ENCODE measurements around the gene A4GNT.
"Not testable (repeated sequence)": the region's sequence is repeated elsewhere in the genome, so short reads cannot be mapped to it uniquely, and the experiment has no call there.

The A4GNT gene

DNA sequence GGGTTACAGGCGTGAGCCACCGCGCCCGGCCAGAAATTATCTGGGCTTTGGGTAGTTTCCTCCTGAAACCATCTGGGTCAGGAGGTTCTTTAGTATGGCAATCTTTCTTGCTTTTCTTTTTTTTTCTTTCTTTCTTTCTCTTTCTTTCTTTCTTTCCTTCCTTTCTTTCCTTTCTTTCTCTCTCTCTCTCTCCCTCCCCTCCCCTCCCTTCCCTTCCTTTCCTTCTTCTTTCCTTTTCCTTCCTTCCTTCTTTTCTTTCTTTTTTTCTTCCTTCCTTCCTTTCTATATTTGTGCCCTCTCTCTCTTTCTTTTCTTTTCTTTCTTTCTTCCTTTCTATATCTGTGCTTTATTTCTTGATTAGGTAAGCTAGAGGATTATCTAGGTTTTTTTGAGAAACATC is 25.6 kb upstream of the A4GNT start:
- H3K4me3 ChIP-seq (ENCODE audit: low read depth, low read length), result no peak overlapping the region
- in situ Hi-C loops (cut with HindIII; ENCODE audit: low sequenced_read_pairs), result no loop called here
- TF ChIP-seq, protein P1, sequence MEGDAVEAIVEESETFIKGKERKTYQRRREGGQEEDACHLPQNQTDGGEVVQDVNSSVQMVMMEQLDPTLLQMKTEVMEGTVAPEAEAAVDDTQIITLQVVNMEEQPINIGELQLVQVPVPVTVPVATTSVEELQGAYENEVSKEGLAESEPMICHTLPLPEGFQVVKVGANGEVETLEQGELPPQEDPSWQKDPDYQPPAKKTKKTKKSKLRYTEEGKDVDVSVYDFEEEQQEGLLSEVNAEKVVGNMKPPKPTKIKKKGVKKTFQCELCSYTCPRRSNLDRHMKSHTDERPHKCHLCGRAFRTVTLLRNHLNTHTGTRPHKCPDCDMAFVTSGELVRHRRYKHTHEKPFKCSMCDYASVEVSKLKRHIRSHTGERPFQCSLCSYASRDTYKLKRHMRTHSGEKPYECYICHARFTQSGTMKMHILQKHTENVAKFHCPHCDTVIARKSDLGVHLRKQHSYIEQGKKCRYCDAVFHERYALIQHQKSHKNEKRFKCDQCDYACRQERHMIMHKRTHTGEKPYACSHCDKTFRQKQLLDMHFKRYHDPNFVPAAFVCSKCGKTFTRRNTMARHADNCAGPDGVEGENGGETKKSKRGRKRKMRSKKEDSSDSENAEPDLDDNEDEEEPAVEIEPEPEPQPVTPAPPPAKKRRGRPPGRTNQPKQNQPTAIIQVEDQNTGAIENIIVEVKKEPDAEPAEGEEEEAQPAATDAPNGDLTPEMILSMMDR (IDR thresholded peaks at IDR 0.05; ENCODE audit: low read depth, low read length), result no peak
- DNase-seq (ENCODE audit: low read depth, low spot score), result no peak

DNA sequence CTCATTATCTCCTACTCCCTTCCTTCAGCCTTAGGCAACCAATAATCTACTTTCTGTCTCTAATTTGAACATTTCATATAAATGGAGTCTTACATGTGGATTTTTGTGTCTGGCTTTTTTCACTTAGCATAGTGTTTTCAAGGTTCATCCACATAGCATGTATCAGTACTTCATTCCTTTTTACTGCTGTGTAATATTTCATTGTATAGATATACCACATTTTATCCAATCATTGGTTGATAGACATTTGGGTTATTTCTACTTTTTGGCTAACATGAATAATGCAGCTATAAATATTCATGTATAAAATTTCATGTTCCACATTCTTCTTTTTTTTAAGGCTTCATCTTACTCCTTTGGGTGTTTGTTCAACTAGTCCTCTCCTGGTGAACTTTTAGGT is 22.3 kb upstream of the A4GNT start:
- TF ChIP-seq, protein P1 (IDR thresholded peaks at IDR 0.05; ENCODE audit: low read depth, low read length), result no peak
- no peak for DNase-seq (ENCODE audit: low read depth, low spot score)
- H3K4me3 ChIP-seq (ENCODE audit: low read depth, low read length), result no peak overlapping the region
- in situ Hi-C loops (cut with HindIII; ENCODE audit: low sequenced_read_pairs), result no loop called here

DNA sequence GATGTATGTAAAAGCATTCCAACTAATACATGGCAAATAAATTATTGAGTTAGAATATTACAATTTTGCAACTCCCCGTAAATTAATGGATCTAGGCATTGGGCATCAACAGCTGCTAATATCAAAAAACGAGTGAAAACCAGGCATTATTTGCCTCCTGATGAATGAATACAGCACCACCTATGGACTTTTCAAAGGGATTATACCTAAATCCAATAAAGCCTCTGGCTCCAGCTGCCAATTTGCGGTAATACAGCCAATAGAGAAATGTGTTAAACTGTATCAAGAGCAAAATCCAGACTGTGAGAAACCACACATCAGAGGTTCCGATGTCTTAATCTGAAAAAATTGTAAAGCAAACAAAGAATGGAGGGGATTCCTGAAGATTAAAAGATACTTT is 16.3 kb upstream of the A4GNT start:
- in situ Hi-C loops (cut with HindIII; ENCODE audit: low sequenced_read_pairs), result no loop called here
- no peak for DNase-seq (ENCODE audit: low read depth, low spot score)
- TF ChIP-seq, protein P1 (IDR thresholded peaks at IDR 0.05; ENCODE audit: low read depth, low read length), result no peak
- no peak overlapping the region for H3K4me3 ChIP-seq (ENCODE audit: low read depth, low read length)

DNA sequence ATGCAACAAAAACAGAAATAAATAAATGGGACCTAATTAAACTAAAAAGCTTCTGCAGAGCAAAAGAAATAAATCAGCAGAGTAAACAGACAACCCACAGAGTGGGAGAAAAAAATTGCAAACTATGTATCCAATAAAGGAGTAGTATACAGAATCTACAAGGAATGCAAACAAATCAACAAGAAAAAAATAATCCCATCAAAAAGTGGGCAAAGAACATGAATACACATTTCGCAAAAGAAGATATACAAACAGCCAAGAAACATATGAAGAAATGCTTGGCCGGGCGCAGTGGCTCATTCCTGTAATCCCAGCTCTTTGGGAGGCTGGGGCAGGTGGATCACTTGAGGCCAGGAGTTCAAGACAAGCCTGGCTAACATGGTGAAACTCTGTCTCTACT is 10.0 kb upstream of the A4GNT start:
- in situ Hi-C loops (cut with HindIII; ENCODE audit: low sequenced_read_pairs); DNase-seq (ENCODE audit: low read depth, low spot score); H3K4me3 ChIP-seq (ENCODE audit: low read depth, low read length): not testable (repeated sequence)

DNA sequence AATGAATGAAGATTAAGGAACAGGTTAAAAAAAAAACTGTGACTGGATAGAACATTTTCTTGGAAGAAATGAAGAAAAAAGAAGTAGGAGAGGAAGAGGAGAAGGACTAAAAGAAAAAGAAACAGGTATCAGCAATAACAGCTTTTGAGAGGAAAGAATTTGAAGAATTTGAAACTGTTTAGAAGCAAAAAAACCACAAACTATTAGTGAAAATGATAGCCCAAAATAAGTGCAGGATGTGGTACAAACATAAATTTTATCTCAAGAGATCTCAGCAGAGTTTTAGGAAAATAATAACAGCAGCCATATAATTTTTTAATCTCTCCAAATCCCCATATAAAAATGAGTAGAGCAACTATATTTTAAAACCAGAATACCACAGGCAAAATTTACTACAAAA is 8.8 kb upstream of the A4GNT start:
- TF ChIP-seq, protein P1 (IDR thresholded peaks at IDR 0.05; ENCODE audit: low read depth, low read length), result no peak
- H3K4me3 ChIP-seq (ENCODE audit: low read depth, low read length), result no peak overlapping the region
- in situ Hi-C loops (cut with HindIII; ENCODE audit: low sequenced_read_pairs), result no loop called here
- DNase-seq (ENCODE audit: low read depth, low spot score), result no peak

DNA sequence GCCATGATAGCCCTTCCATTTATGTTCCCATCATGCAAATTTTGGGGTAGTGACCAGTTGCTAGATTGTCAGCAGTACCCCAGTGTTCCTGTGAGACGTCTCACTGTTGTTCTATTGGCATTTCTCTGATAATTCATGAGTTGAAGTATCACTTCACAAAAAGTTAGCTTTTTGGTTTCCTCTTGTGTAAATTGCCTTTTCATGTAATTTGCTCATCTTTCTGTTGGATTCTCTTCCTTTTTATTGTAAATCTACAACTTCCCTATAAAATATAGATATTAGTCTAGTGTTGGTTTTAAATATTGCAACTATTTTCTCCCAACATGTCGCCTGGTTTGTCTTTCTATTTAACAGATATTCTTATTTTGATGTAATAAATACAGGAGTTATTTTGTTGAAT is 7.5 kb upstream of the A4GNT start:
- no peak for DNase-seq (ENCODE audit: low read depth, low spot score)
- in situ Hi-C loops (cut with HindIII; ENCODE audit: low sequenced_read_pairs), result no loop called here

DNA sequence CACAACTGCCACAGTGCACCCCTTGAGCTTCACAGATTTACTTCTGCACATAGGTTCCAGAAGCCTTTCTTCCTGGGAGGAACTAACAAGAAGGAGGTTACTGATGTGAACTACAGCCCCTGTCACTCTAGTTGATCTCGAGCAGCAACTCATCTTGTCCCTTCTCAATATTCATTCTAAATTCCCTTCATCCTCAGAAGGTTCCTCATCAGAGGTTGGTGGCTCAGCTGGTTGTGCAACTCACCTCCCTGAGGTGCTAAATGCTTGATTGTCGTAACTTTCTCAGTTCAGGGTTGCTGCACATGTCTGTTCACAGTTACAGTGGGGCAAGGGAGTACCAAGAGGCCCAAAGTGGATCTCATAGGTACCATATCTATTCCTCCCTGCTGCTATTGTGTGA is 5.7 kb upstream of the A4GNT start:
- H3K4me3 ChIP-seq (ENCODE audit: low read depth, low read length), result no peak overlapping the region
- in situ Hi-C loops (cut with HindIII; ENCODE audit: low sequenced_read_pairs), result no loop called here
- no peak for DNase-seq (ENCODE audit: low read depth, low spot score)
- TF ChIP-seq, protein P1 (IDR thresholded peaks at IDR 0.05; ENCODE audit: low read depth, low read length), result no peak

More for the DNA sequence above, 7.5 kb upstream of the A4GNT start:
- TF ChIP-seq, protein P1 (IDR thresholded peaks at IDR 0.05; ENCODE audit: low read depth, low read length), result no peak
- H3K4me3 ChIP-seq (ENCODE audit: low read depth, low read length), result no peak overlapping the region

All from astrocyte of the spinal cord (primary cell).